Neural progenitor cell (in vitro differentiated cells): ENCODE data around the gene ARL13B.

Experiments used
- CTCF ChIP-seq: fragments of 200-600 bp; sonication (generic); IDR thresholded peaks from 2 replicates; pipeline ENCODE4 v1.5.1; 2017; ENCODE audit warnings: antibody characterized with exemption, mild to moderate bottlenecking
- EZH2 ChIP-seq: fragments of 200-600 bp; sonication (generic); IDR thresholded peaks from 2 replicates; pipeline ENCODE4 v1.6.1; 2017; ENCODE audit warnings: antibody characterized with exemption, mild to moderate bottlenecking, moderate library complexity
- EZH2phosphoT487 ChIP-seq: fragments of 200-600 bp; sonication (generic); IDR thresholded peaks from 2 replicates; pipeline ENCODE4 v1.6.1; 2017; ENCODE audit warnings: antibody characterized with exemption

- TF ChIP-seq EZH2phosphoT487 (no peak), CTCF (no peak), EZH2 (no peak)
These were observed 102.5 kb downstream of the ARL13B start for GRCh38 chr3:94082391-94082937.
